ENCODE results near the gene TMEM45B. TPM values are rescaled to one million over a fixed set of nuclear protein-coding genes. Genes with fewer than 3 reads are reported as not detected.
"Not testable (repeated sequence)": the region's sequence is repeated elsewhere in the genome, so short reads cannot be mapped to it uniquely, and the experiment has no call there.

Gene TMEM45B
- total RNA-seq, 1 experiment from 2014 or later, result not detected

DNA sequence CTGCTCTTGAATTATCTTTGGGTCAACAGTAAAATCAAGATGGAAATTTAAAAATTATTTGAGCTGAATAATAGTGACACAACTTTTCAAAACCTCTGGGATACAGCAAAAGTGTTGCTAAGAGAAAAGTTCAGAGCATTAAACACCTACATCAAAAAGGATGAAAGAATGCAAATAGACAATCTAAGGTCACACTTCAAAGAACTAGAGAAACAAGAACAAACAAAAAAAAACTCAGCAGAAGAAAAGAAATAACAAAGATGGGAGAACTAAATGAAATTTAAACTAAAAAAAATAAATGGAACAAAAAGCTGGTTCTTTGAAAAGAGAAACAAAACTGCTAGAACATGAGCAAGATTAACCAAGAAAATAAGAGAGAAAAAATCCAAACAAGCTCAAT, 15.0 kb upstream of the TMEM45B start:
- DNase-seq (ENCODE audit: low spot score), result no peak
- in situ Hi-C loops (cut with HindIII; ENCODE audit: low sequenced_read_pairs), result no loop called here

DNA sequence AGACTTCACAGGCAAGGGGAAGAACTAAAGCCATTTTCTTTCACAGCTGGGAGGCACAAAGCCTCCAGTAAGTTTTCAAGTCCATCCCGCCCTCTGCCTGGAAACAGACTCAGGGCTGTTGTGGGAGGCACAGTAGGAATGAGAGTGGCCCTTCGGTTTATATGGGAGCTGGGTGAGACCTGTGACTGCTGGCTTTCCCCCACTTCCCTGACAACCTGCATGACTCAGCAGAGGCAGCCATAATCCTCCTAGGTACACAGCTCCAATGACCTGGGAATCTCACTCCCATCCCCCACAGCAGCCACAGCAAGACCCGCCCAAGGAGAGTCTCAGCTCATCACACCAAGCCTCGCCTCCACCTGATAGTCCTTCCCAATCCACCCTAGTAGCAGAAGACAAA, 12.1 kb upstream of the TMEM45B start:
- in situ Hi-C loops (cut with HindIII; ENCODE audit: low sequenced_read_pairs), result no loop called here
- no peak for DNase-seq (ENCODE audit: low spot score)

GRCh38 chr11:129804012-129804411, 11.6 kb upstream of the TMEM45B start:
- in situ Hi-C loops (cut with HindIII; ENCODE audit: low sequenced_read_pairs), result no loop called here
- DNase-seq (ENCODE audit: low spot score), result no peak

- DNase-seq (ENCODE audit: low spot score); in situ Hi-C loops (cut with HindIII; ENCODE audit: low sequenced_read_pairs): not testable (repeated sequence)
These were observed 7.4 kb upstream of the TMEM45B start for GRCh38 chr11:129808241-129808640.

- DNase-seq (ENCODE audit: low spot score), result no peak
- in situ Hi-C loops (cut with HindIII; ENCODE audit: low sequenced_read_pairs), result no loop called here
These were observed 2.3 kb upstream of the TMEM45B start for GRCh38 chr11:129813231-129813791.

DNA sequence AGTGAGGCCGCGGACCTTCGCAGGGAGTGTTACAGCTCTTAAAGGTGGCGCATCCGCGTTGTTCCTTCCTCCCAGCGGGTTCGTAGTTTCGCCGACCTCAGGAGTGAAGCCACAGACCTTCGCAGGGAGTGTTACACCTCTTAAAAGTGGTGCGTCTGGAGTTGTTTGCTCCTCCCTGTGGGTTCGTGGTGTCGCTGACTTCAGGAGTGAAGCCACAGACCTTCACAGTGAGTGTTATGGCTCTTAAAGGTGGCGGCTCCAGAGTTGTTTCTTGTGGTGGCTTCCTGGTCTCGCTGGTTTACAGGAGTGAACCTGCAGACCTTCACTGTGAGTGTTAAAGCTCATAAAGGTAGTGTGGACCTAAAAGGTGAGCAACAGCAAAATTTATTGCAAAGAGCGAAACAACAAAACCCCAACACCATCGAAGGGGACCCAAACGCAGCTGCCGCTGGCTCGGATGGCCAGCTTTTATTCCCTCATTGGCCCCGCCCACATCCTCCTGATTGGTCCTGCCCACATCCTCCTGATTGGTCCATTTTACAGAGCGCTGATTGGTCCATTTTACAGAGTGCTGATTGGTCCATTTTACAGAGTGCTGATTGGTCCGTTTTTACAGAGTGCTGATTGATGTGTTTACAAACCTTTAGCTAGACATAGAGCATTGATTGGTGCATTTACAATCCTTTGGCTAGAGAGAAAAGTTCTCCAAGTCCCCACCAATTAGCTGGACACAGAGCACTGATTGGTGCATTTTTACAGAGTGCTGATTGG, 1.2 kb upstream of the TMEM45B start:
- in situ Hi-C loops (cut with HindIII; ENCODE audit: low sequenced_read_pairs), result no loop called here
- DNase-seq (ENCODE audit: low spot score), result no peak

- no peak for DNase-seq (ENCODE audit: low spot score)
- in situ Hi-C loops (cut with HindIII; ENCODE audit: low sequenced_read_pairs), result no loop called here
These were observed 1.9 kb downstream of the TMEM45B start for GRCh38 chr11:129817534-129818051.

GRCh38 chr11:129818236-129818635, 2.6 kb downstream of the TMEM45B start:
- in situ Hi-C loops (cut with HindIII; ENCODE audit: low sequenced_read_pairs); DNase-seq (ENCODE audit: low spot score): not testable (repeated sequence)

- DNase-seq (ENCODE audit: low spot score), result no peak
- in situ Hi-C loops (cut with HindIII; ENCODE audit: low sequenced_read_pairs), result no loop called here
These were observed 3.6 kb downstream of the TMEM45B start for GRCh38 chr11:129819237-129819636.

GRCh38 chr11:129820228-129820627, 4.6 kb downstream of the TMEM45B start:
- in situ Hi-C loops (cut with HindIII; ENCODE audit: low sequenced_read_pairs), result not testable (repeated sequence)

GRCh38 chr11:129823281-129823680, 7.6 kb downstream of the TMEM45B start:
- DNase-seq (ENCODE audit: low spot score); in situ Hi-C loops (cut with HindIII; ENCODE audit: low sequenced_read_pairs): not testable (repeated sequence)

More at GRCh38 chr11:129820228-129820627, 4.6 kb downstream of the TMEM45B start:
- DNase-seq (ENCODE audit: low spot score), result not testable (repeated sequence)

- DNase-seq (ENCODE audit: low spot score); in situ Hi-C loops (cut with HindIII; ENCODE audit: low sequenced_read_pairs): not testable (repeated sequence)
These were observed 8.2 kb downstream of the TMEM45B start for GRCh38 chr11:129823799-129824198.

DNA sequence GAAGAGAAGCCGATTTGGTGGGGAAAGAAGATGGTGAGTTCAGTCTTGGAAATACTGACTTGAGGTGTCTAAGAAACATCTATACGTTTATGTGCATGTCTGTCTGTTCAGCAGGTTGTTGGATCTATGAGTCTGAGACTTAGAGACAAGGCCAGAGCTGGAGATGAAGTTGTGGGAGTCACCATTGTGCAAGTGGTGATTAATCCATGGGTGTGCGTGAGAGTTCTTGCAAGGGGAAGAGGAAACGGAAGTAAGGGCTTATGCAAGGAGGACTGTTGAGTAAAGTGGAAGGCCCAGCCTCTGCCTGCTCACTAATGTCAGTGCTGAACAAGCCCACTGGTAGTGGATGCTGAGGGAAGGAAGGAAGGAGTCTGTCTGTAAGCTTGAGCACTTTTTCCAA, 9.7 kb downstream of the TMEM45B start:
- in situ Hi-C loops (cut with HindIII; ENCODE audit: low sequenced_read_pairs), result no loop called here

GRCh38 chr11:129828301-129828836, 12.7 kb downstream of the TMEM45B start:
- DNase-seq (ENCODE audit: low spot score), result no peak
- in situ Hi-C loops (cut with HindIII; ENCODE audit: low sequenced_read_pairs), result no loop called here

More for the DNA sequence above, 9.7 kb downstream of the TMEM45B start:
- no peak for DNase-seq (ENCODE audit: low spot score)

GRCh38 chr11:129829497-129829896, 13.8 kb downstream of the TMEM45B start:
- in situ Hi-C loops (cut with HindIII; ENCODE audit: low sequenced_read_pairs); DNase-seq (ENCODE audit: low spot score): not testable (repeated sequence)

DNA sequence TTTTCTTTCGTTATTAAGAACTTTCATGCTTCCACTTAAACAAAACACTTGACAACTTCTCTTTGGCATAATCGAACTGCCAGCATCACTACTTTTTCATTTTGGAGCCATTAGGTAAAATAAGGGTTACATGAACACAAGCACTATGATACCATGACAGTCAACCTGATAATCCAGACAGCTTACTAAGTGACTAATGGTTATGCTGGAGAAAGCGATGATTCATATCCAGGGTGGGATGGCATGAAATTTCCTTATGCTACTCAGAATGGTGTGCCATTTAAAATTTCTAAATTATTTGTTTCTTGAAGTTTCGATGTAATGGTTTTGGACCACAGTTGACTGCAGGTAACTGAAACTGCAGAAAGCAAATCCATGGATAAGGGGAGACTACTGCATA, 15.6 kb downstream of the TMEM45B start:
- in situ Hi-C loops (cut with HindIII; ENCODE audit: low sequenced_read_pairs); DNase-seq (ENCODE audit: low spot score): not testable (repeated sequence)

DNA sequence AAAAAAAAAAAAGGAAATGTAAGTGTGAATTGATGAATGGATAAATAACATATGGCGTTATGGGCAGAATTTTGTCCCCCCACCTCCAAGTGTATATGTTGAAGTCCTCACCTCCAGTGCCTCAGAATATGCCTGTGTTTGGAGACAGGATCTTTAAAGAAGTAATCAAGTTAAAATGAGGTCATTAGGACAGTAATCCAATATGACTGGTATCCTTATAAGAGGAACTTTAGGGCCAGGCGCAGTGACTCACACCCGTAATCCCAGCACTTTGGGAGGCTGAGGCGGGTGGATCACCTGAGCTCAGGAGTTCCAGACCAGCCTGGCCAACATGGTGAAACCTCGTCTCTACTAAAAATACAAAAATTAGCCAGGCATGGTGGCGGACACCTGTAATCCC, 17.6 kb downstream of the TMEM45B start:
- in situ Hi-C loops (cut with HindIII; ENCODE audit: low sequenced_read_pairs); DNase-seq (ENCODE audit: low spot score): not testable (repeated sequence)

- DNase-seq (ENCODE audit: low spot score); in situ Hi-C loops (cut with HindIII; ENCODE audit: low sequenced_read_pairs): not testable (repeated sequence)
These were observed 20.8 kb downstream of the TMEM45B start for GRCh38 chr11:129836423-129836891.

DNA sequence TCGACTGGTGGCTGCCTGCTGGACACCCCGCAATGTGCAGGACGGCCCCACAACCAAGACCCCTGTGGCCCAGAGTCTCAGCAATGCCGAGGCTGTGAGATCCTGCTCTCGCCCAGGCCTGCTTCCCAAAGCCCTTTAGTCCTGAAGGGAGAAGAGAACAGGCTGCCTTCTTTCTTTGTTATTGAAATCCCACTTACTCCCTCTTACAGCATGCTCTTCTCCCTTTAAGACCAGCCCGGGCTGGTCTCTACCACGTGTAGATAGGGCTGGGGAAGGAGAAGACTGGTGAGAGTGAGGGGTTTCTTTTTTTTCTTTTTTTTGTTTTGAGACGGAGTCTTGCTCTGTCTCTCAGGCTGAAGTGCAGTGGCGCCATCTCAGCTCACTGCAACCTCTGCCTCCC, 21.3 kb downstream of the TMEM45B start:
- in situ Hi-C loops (cut with HindIII; ENCODE audit: low sequenced_read_pairs), result no loop called here
- no peak for DNase-seq (ENCODE audit: low spot score)

- no peak for DNase-seq (ENCODE audit: low spot score)
- in situ Hi-C loops (cut with HindIII; ENCODE audit: low sequenced_read_pairs), result no loop called here
These were observed 24.6 kb downstream of the TMEM45B start for GRCh38 chr11:129840236-129840635.

All from G401 (cell line).